ENCODE data around the gene HEATR5A.
"Not testable (repeated sequence)": the region's sequence is repeated elsewhere in the genome, so short reads cannot be mapped to it uniquely, and the experiment has no call there.

The HEATR5A gene

GRCh38 chr14:31388687-31389413 lies 31.5 kb downstream of the HEATR5A start:
- no peak for TF ChIP-seq ZFX (IDR thresholded peaks at IDR 0.05; ENCODE audit: borderline replicate concordance)
- TF ChIP-seq CTCF (IDR thresholded peaks at IDR 0.05): no peak
- H3K27ac ChIP-seq: no peak overlapping the region

- no peak overlapping the region for H3K27ac ChIP-seq
- no peak for TF ChIP-seq ZFX (IDR thresholded peaks at IDR 0.05; ENCODE audit: borderline replicate concordance)
- no peak for TF ChIP-seq CTCF (IDR thresholded peaks at IDR 0.05)
These were observed 33.3 kb downstream of the HEATR5A start for GRCh38 chr14:31387091-31387490.

- TF ChIP-seq ZFX (IDR thresholded peaks at IDR 0.05; ENCODE audit: borderline replicate concordance): no peak
- TF ChIP-seq CTCF (IDR thresholded peaks at IDR 0.05): no peak
These were observed 34.1 kb downstream of the HEATR5A start for GRCh38 chr14:31386271-31386670.

GRCh38 chr14:31382221-31382620 lies 38.1 kb downstream of the HEATR5A start:
- H3K27ac ChIP-seq: no peak overlapping the region
- TF ChIP-seq ZFX (IDR thresholded peaks at IDR 0.05; ENCODE audit: borderline replicate concordance) (no peak), CTCF (IDR thresholded peaks at IDR 0.05) (no peak)

More at GRCh38 chr14:31386271-31386670, 34.1 kb downstream of the HEATR5A start:
- no peak overlapping the region for H3K27ac ChIP-seq

GRCh38 chr14:31380106-31380505 lies 40.2 kb downstream of the HEATR5A start:
- no peak overlapping the region for H3K27ac ChIP-seq
- TF ChIP-seq CTCF (IDR thresholded peaks at IDR 0.05): no peak
- no peak for TF ChIP-seq ZFX (IDR thresholded peaks at IDR 0.05; ENCODE audit: borderline replicate concordance)

- H3K27ac ChIP-seq: not testable (repeated sequence)
These were observed 41.0 kb downstream of the HEATR5A start for GRCh38 chr14:31379125-31379947.

GRCh38 chr14:31377433-31377832 lies 42.9 kb downstream of the HEATR5A start:
- H3K27ac ChIP-seq: no peak overlapping the region
- TF ChIP-seq ZFX (IDR thresholded peaks at IDR 0.05; ENCODE audit: borderline replicate concordance): no peak
- TF ChIP-seq CTCF (IDR thresholded peaks at IDR 0.05): no peak
